ENCODE measurements around the gene AKR7A2. TPM values are rescaled to one million over a fixed set of nuclear protein-coding genes. Genes with fewer than 3 reads are reported as not detected.

Gene AKR7A2
- total RNA-seq (10 to 100 TPM; 17.3 to 21.9 TPM), total RNA-seq (14.0 to 16.8 reads per million in 2 donors)

- peak; percentile 86 to 90 (median 86) for DNase-seq
- Mint-ChIP-seq H3K27me3 (no peaks in the 10 kb centered on the region), H3K36me3 (ENCODE audit: low read depth) (peaks cover 7% of the 10 kb centered on the region), H3K27ac (peak within 1 kb of the TSS; percentile 93), H3K4me3 (peak within 1 kb of the TSS; percentile 99), H3K4me1 (peaks cover 39% of the 10 kb centered on the region)
- ATAC-seq = peak; percentile 97
- H3K9me3 ChIP-seq (ENCODE audit: control insufficient read depth, low read length, poor library complexity, severe bottlenecking) = no peaks in the 10 kb centered on the region
Observed at GRCh38 chr1:19311931-19312781, at the start of gene AKR7A2, which contains the start of gene SLC66A1. AKR7A2 (minus strand) TSS chr1:19312144; CDS start chr1:19312124, 20 bp downstream. SLC66A1 (plus strand) TSS chr1:19312326; CDS start chr1:19317678, 5,352 bp downstream.

GRCh38 chr1:19360843-19361610, 49.1 kb upstream of the AKR7A2 start:
- Mint-ChIP-seq H3K36me3 (ENCODE audit: low read depth) (peaks cover 3% of the 10 kb centered on the region), H3K4me3 (peak overlapping the region; percentile 45), H3K4me1 (peaks cover 23% of the 10 kb centered on the region), H3K27me3 (no peaks in the 10 kb centered on the region), H3K27ac (peak overlapping the region; percentile 70)
- ATAC-seq = peak; percentile 41
- no peak for DNase-seq
- no peaks in the 10 kb centered on the region for H3K9me3 ChIP-seq (ENCODE audit: control insufficient read depth, low read length, poor library complexity, severe bottlenecking)

- Mint-ChIP-seq H3K27me3 (no peaks in the 10 kb centered on the region), H3K4me3 (peak overlapping the region; percentile 41), H3K36me3 (ENCODE audit: low read depth) (peaks cover 3% of the 10 kb centered on the region), H3K4me1 (peaks cover 22% of the 10 kb centered on the region), H3K27ac (peak overlapping the region; percentile 70)
- DNase-seq (no peak), ATAC-seq (no peak)
- H3K9me3 ChIP-seq (ENCODE audit: control insufficient read depth, low read length, poor library complexity, severe bottlenecking) = no peaks in the 10 kb centered on the region
Observed at GRCh38 chr1:19360432-19360831, 48.5 kb upstream of the AKR7A2 start.

GRCh38 chr1:19360016-19360415, 48.1 kb upstream of the AKR7A2 start:
- DNase-seq = no peak
- peak overlapping the region; percentile 70 for H3K27ac Mint-ChIP-seq
- peaks cover 3% of the 10 kb centered on the region for H3K36me3 Mint-ChIP-seq (ENCODE audit: low read depth)
- no peaks in the 10 kb centered on the region for H3K27me3 Mint-ChIP-seq
- H3K4me1 Mint-ChIP-seq = peaks cover 23% of the 10 kb centered on the region
- no peak for ATAC-seq
- peak overlapping the region; percentile 41 for H3K4me3 Mint-ChIP-seq
- H3K9me3 ChIP-seq (ENCODE audit: control insufficient read depth, low read length, poor library complexity, severe bottlenecking) = no peaks in the 10 kb centered on the region

- H3K36me3 Mint-ChIP-seq (ENCODE audit: low read depth) = peaks cover under 1% of the 10 kb centered on the region
- H3K27ac Mint-ChIP-seq = no peak overlapping the region
- no peak overlapping the region for H3K4me3 Mint-ChIP-seq
- no peaks in the 10 kb centered on the region for H3K9me3 ChIP-seq (ENCODE audit: control insufficient read depth, low read length, poor library complexity, severe bottlenecking)
- H3K27me3 Mint-ChIP-seq = no peaks in the 10 kb centered on the region
- ATAC-seq (no peak), DNase-seq (no peak)
- peaks cover 18% of the 10 kb centered on the region for H3K4me1 Mint-ChIP-seq
Observed at GRCh38 chr1:19359357-19359756, 47.4 kb upstream of the AKR7A2 start.

- no peak for DNase-seq
- Mint-ChIP-seq H3K4me1 (peaks cover 17% of the 10 kb centered on the region), H3K36me3 (ENCODE audit: low read depth) (no peaks in the 10 kb centered on the region), H3K4me3 (no peak overlapping the region), H3K27ac (no peak overlapping the region), H3K27me3 (no peaks in the 10 kb centered on the region)
- H3K9me3 ChIP-seq (ENCODE audit: control insufficient read depth, low read length, poor library complexity, severe bottlenecking) = no peaks in the 10 kb centered on the region
- no peak for ATAC-seq
Observed at GRCh38 chr1:19358710-19359109, 46.8 kb upstream of the AKR7A2 start.

- H3K4me3 Mint-ChIP-seq = no peak overlapping the region
- H3K9me3 ChIP-seq (ENCODE audit: control insufficient read depth, low read length, poor library complexity, severe bottlenecking) = no peaks in the 10 kb centered on the region
- DNase-seq (no peak), ATAC-seq (no peak)
- no peaks in the 10 kb centered on the region for H3K36me3 Mint-ChIP-seq (ENCODE audit: low read depth)
- H3K4me1 Mint-ChIP-seq = peaks cover 14% of the 10 kb centered on the region
- H3K27ac Mint-ChIP-seq = no peak overlapping the region
- H3K27me3 Mint-ChIP-seq = no peaks in the 10 kb centered on the region
Observed at GRCh38 chr1:19357299-19357986, 45.5 kb upstream of the AKR7A2 start.

- peaks cover 14% of the 10 kb centered on the region for H3K4me1 Mint-ChIP-seq
- H3K4me3 Mint-ChIP-seq = no peak overlapping the region
- H3K36me3 Mint-ChIP-seq (ENCODE audit: low read depth) = no peaks in the 10 kb centered on the region
- H3K9me3 ChIP-seq (ENCODE audit: control insufficient read depth, low read length, poor library complexity, severe bottlenecking) = no peaks in the 10 kb centered on the region
- H3K27ac Mint-ChIP-seq = no peak overlapping the region
- DNase-seq (no peak), ATAC-seq (no peak)
- no peaks in the 10 kb centered on the region for H3K27me3 Mint-ChIP-seq
Observed at GRCh38 chr1:19356266-19356665, 44.3 kb upstream of the AKR7A2 start.

GRCh38 chr1:19354531-19354981, 42.6 kb upstream of the AKR7A2 start:
- Mint-ChIP-seq H3K4me1 (peaks cover 6% of the 10 kb centered on the region), H3K36me3 (ENCODE audit: low read depth) (peaks cover 2% of the 10 kb centered on the region), H3K27me3 (no peaks in the 10 kb centered on the region), H3K4me3 (no peak overlapping the region), H3K27ac (no peak overlapping the region)
- no peak for ATAC-seq
- DNase-seq = no peak
- no peaks in the 10 kb centered on the region for H3K9me3 ChIP-seq (ENCODE audit: control insufficient read depth, low read length, poor library complexity, severe bottlenecking)

GRCh38 chr1:19353596-19353995, 41.7 kb upstream of the AKR7A2 start:
- H3K9me3 ChIP-seq (ENCODE audit: control insufficient read depth, low read length, poor library complexity, severe bottlenecking) = no peaks in the 10 kb centered on the region
- Mint-ChIP-seq H3K27ac (no peak overlapping the region), H3K4me1 (peaks cover 6% of the 10 kb centered on the region), H3K36me3 (ENCODE audit: low read depth) (peaks cover 2% of the 10 kb centered on the region), H3K4me3 (peak overlapping the region; percentile 49), H3K27me3 (no peaks in the 10 kb centered on the region)
- DNase-seq = no peak
- ATAC-seq = no peak

GRCh38 chr1:19352839-19353238, 40.9 kb upstream of the AKR7A2 start:
- H3K9me3 ChIP-seq (ENCODE audit: control insufficient read depth, low read length, poor library complexity, severe bottlenecking) = no peaks in the 10 kb centered on the region
- Mint-ChIP-seq H3K27ac (no peak overlapping the region), H3K36me3 (ENCODE audit: low read depth) (peaks cover 2% of the 10 kb centered on the region), H3K27me3 (no peaks in the 10 kb centered on the region), H3K4me3 (no peak overlapping the region), H3K4me1 (peaks cover 6% of the 10 kb centered on the region)
- DNase-seq (no peak), ATAC-seq (no peak)

GRCh38 chr1:19351873-19352272, 39.9 kb upstream of the AKR7A2 start:
- H3K4me3 Mint-ChIP-seq = no peak overlapping the region
- no peak for DNase-seq
- H3K27me3 Mint-ChIP-seq = no peaks in the 10 kb centered on the region
- ATAC-seq = no peak
- peaks cover 2% of the 10 kb centered on the region for H3K36me3 Mint-ChIP-seq (ENCODE audit: low read depth)
- peaks cover 6% of the 10 kb centered on the region for H3K4me1 Mint-ChIP-seq
- H3K27ac Mint-ChIP-seq = no peak overlapping the region
- no peaks in the 10 kb centered on the region for H3K9me3 ChIP-seq (ENCODE audit: control insufficient read depth, low read length, poor library complexity, severe bottlenecking)

- no peak for ATAC-seq
- H3K4me1 Mint-ChIP-seq = peaks cover 6% of the 10 kb centered on the region
- H3K27ac Mint-ChIP-seq = peak overlapping the region; percentile 27
- peaks cover 2% of the 10 kb centered on the region for H3K36me3 Mint-ChIP-seq (ENCODE audit: low read depth)
- H3K9me3 ChIP-seq (ENCODE audit: control insufficient read depth, low read length, poor library complexity, severe bottlenecking) = no peaks in the 10 kb centered on the region
- no peak for DNase-seq
- H3K4me3 Mint-ChIP-seq = no peak overlapping the region
- no peaks in the 10 kb centered on the region for H3K27me3 Mint-ChIP-seq
Observed at GRCh38 chr1:19350566-19350965, 38.6 kb upstream of the AKR7A2 start.

Measured in T-helper 17 cell (primary cell).